ENCODE measurements around the gene OR1L8. TPM values are rescaled to one million over a fixed set of nuclear protein-coding genes. Genes with fewer than 3 reads are reported as not detected.

Gene OR1L8
- total RNA-seq, 1 experiment from 2014 or later, result not detected

GRCh38 chr9:122518841-122519240 lies 64.3 kb downstream of the OR1L8 start, which contains the start of gene OR1J4:
OR1J4 (plus strand) TSS chr9:122519141; CDS start chr9:122519141, 0 bp downstream.
- DNase-seq (ENCODE audit: low read depth, low spot score), result no peak
- ATAC-seq, result no peak
- no TSS peak for BruUV-seq (replicated peaks)
- intact Hi-C loops (cut with micrococcal nuclease; ENCODE audit: unreplicated experiment) (no loop called here), in situ Hi-C loops (cut with HindIII; ENCODE audit: low pct_unique_long_range_greater_than_20kb, low sequenced_read_pairs) (no loop called here)
- no peak for TF ChIP-seq POLR2AphosphoS5 (IDR thresholded peaks at IDR 0.05; ENCODE audit: low read depth, low read length)
- TF ChIP-seq, protein P1, sequence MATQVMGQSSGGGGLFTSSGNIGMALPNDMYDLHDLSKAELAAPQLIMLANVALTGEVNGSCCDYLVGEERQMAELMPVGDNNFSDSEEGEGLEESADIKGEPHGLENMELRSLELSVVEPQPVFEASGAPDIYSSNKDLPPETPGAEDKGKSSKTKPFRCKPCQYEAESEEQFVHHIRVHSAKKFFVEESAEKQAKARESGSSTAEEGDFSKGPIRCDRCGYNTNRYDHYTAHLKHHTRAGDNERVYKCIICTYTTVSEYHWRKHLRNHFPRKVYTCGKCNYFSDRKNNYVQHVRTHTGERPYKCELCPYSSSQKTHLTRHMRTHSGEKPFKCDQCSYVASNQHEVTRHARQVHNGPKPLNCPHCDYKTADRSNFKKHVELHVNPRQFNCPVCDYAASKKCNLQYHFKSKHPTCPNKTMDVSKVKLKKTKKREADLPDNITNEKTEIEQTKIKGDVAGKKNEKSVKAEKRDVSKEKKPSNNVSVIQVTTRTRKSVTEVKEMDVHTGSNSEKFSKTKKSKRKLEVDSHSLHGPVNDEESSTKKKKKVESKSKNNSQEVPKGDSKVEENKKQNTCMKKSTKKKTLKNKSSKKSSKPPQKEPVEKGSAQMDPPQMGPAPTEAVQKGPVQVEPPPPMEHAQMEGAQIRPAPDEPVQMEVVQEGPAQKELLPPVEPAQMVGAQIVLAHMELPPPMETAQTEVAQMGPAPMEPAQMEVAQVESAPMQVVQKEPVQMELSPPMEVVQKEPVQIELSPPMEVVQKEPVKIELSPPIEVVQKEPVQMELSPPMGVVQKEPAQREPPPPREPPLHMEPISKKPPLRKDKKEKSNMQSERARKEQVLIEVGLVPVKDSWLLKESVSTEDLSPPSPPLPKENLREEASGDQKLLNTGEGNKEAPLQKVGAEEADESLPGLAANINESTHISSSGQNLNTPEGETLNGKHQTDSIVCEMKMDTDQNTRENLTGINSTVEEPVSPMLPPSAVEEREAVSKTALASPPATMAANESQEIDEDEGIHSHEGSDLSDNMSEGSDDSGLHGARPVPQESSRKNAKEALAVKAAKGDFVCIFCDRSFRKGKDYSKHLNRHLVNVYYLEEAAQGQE (IDR thresholded peaks at IDR 0.05; ENCODE audit: insufficient read depth in 1 of 2, low read depth in 2 of 2, low read length in 1 of 2), result no peak
- TF ChIP-seq TCF7L2 (IDR thresholded peaks at IDR 0.05; ENCODE audit: low read depth, low read length), result no peak
- TF ChIP-seq SIN3A (IDR thresholded peaks at IDR 0.05; ENCODE audit: borderline replicate concordance, insufficient read depth, low read depth, low read length), result no peak
- no peak for TF ChIP-seq CTCF (IDR thresholded peaks at IDR 0.05)
- CTCF ChIA-PET, result no interaction called here
- Histone ChIP-seq H3K4me3 (ENCODE audit: low read depth in 2 of 2, low read length in 2 of 2) (no peak within 1 kb of the TSS), H3K9me3 (ENCODE audit: control insufficient read depth, insufficient read depth, low read depth, low read length) (no peaks in the 10 kb centered on the region), H3K4me1 (ENCODE audit: control insufficient read depth, insufficient read depth, low read length) (no peaks in the 10 kb centered on the region), H3K36me3 (ENCODE audit: control insufficient read depth, insufficient read depth, low read length) (no peaks in the 10 kb centered on the region), H3K27me3 (ENCODE audit: control insufficient read depth, insufficient read depth, low read length) (no peaks in the 10 kb centered on the region), H3K27ac (ENCODE audit: low read length) (no peak within 1 kb of the TSS)
- POLR2A ChIA-PET, result no interaction called here

DNA sequence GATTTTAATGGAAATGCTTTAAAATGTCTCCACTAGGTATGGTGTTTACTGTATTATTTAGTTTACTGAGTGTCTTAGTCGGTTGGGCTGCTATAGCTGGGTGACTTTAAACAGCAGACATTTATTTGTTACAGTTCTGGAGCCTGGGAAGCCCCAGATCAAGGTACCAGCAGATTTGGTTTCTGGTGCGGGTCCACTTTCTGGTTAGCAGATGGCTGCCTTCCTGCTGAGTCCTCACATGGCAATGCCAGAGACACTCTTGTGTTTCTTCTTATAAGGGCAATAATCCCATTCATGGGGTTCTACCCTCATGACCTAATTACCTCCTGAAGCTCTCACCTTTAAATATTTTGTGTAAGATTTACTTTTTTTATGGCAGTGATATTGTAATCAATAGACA lies 65.0 kb downstream of the OR1L8 start:
- ChIA-PET CTCF (no interaction called here), POLR2A (no interaction called here)
- no TSS peak for BruUV-seq (replicated peaks)
- H3K4me3 ChIP-seq (ENCODE audit: low read depth in 2 of 2, low read length in 2 of 2), result no peak overlapping the region
- intact Hi-C loops (cut with micrococcal nuclease; ENCODE audit: unreplicated experiment) (no loop called here), in situ Hi-C loops (cut with HindIII; ENCODE audit: low pct_unique_long_range_greater_than_20kb, low sequenced_read_pairs) (no loop called here)
- TF ChIP-seq, protein P1 (IDR thresholded peaks at IDR 0.05; ENCODE audit: insufficient read depth in 1 of 2, low read depth in 2 of 2, low read length in 1 of 2), result no peak
- TF ChIP-seq TCF7L2 (IDR thresholded peaks at IDR 0.05; ENCODE audit: low read depth, low read length) (no peak), CTCF (IDR thresholded peaks at IDR 0.05) (no peak)
- H3K4me1 ChIP-seq (ENCODE audit: control insufficient read depth, insufficient read depth, low read length), result no peaks in the 10 kb centered on the region
- DNase-seq (ENCODE audit: low read depth, low spot score) (no peak), ATAC-seq (no peak)
- no peaks in the 10 kb centered on the region for H3K27me3 ChIP-seq (ENCODE audit: control insufficient read depth, insufficient read depth, low read length)
- no peaks in the 10 kb centered on the region for H3K9me3 ChIP-seq (ENCODE audit: control insufficient read depth, insufficient read depth, low read depth, low read length)
- H3K27ac ChIP-seq (ENCODE audit: low read length), result no peak overlapping the region
- H3K36me3 ChIP-seq (ENCODE audit: control insufficient read depth, insufficient read depth, low read length), result no peaks in the 10 kb centered on the region

Other genes with a start within 250 kb of the OR1L8 start
- gene PTGS1, start 212.4 kb downstream of the OR1L8 start, total RNA-seq (2021; ENCODE audit: unreplicated experiment), result 61.2 TPM
- gene OR1J1, start 105.5 kb downstream of the OR1L8 start, total RNA-seq (2021; ENCODE audit: unreplicated experiment), result not detected
- not detected for gene OR1J2, start 72.6 kb downstream of the OR1L8 start, total RNA-seq (2021; ENCODE audit: unreplicated experiment)
- not detected for gene OR1J4, start 64.2 kb downstream of the OR1L8 start, total RNA-seq (2021; ENCODE audit: unreplicated experiment)
- not detected for gene OR1N1, start 56.1 kb downstream of the OR1L8 start, total RNA-seq (2021; ENCODE audit: unreplicated experiment)
- not detected for gene OR1N2, start 30.3 kb downstream of the OR1L8 start, total RNA-seq (2021; ENCODE audit: unreplicated experiment)
- not detected for gene OR1Q1, start 31.4 kb upstream of the OR1L8 start, total RNA-seq (2021; ENCODE audit: unreplicated experiment)
- gene OR1B1, start 74.2 kb upstream of the OR1L8 start, total RNA-seq (2021; ENCODE audit: unreplicated experiment), result not detected
- not detected for gene OR1L1, start 78.3 kb upstream of the OR1L8 start, total RNA-seq (2021; ENCODE audit: unreplicated experiment)
- not detected for gene OR1L3, start 91.7 kb upstream of the OR1L8 start, total RNA-seq (2021; ENCODE audit: unreplicated experiment)
- gene OR1L4, start 140.6 kb upstream of the OR1L8 start, total RNA-seq (2021; ENCODE audit: unreplicated experiment), result not detected
- not detected for gene OR1L6, start 158.9 kb upstream of the OR1L8 start, total RNA-seq (2021; ENCODE audit: unreplicated experiment)
- gene OR5C1, start 205.5 kb upstream of the OR1L8 start, total RNA-seq (2021; ENCODE audit: unreplicated experiment), result not detected
- gene OR1K1, start 216.7 kb upstream of the OR1L8 start, total RNA-seq (2021; ENCODE audit: unreplicated experiment), result not detected
- gene PDCL, start 245.2 kb upstream of the OR1L8 start, total RNA-seq (2021; ENCODE audit: unreplicated experiment), result 12.4 TPM

Data from Panc1 (cell line).